Stimulated activated CD4-positive, alpha-beta T cell treated with anti-CD3 and anti-CD28 coated beads, Interleukin-4, amount 100 ng/mL, for 48 hours (primary cell): ENCODE measurements around the gene GPR183.
A peak's percentile ranks its signal among the peaks of the same experiment; 100 is the strongest.
"Not testable (repeated sequence)": the region's sequence is repeated elsewhere in the genome, so short reads cannot be mapped to it uniquely, and the experiment has no call there.

Experiments
- DNase-seq, 2 donors: peaks; one replicate each; pipeline ENCODE4 v3.0.0-alpha.2; 2020; ENCODE audit warnings: low read depth in 2 of 2

Gene GPR183

GRCh38 chr13:99269627-99270241 is 37.5 kb downstream of the GPR183 start:
- DNase-seq, result no peak

- no peak for DNase-seq
These were observed 38.4 kb downstream of the GPR183 start for GRCh38 chr13:99268822-99269221.

GRCh38 chr13:99267927-99268326 is 39.3 kb downstream of the GPR183 start:
- DNase-seq, result no peak

GRCh38 chr13:99266827-99267226 is 40.4 kb downstream of the GPR183 start:
- no peak for DNase-seq

GRCh38 chr13:99265821-99266426 is 41.3 kb downstream of the GPR183 start:
- no peak for DNase-seq

- peak; percentile 44 to 46 for DNase-seq
These were observed 41.9 kb downstream of the GPR183 start for GRCh38 chr13:99265162-99265800.

GRCh38 chr13:99264051-99264450 is 43.1 kb downstream of the GPR183 start:
- DNase-seq, result no peak

- DNase-seq, result no peak
These were observed 43.9 kb downstream of the GPR183 start for GRCh38 chr13:99263126-99263785.

GRCh38 chr13:99261059-99261458 is 46.1 kb downstream of the GPR183 start:
- no peak for DNase-seq

- no peak for DNase-seq
These were observed 47.0 kb downstream of the GPR183 start for GRCh38 chr13:99260216-99260615.

- DNase-seq, result no peak
These were observed 48.3 kb downstream of the GPR183 start for GRCh38 chr13:99258946-99259345.

- DNase-seq, result no peak
These were observed 48.9 kb downstream of the GPR183 start, which contains the start of gene GPR18 for GRCh38 chr13:99258210-99258860. GPR18 (minus strand) TSS chr13:99258379; CDS start chr13:99255872, 2,507 bp downstream.

GRCh38 chr13:99257291-99257690 is 49.9 kb downstream of the GPR183 start:
- no peak for DNase-seq

GRCh38 chr13:99256709-99257108 is 50.5 kb downstream of the GPR183 start:
- DNase-seq, result no peak

- no peak for DNase-seq
These were observed 50.9 kb downstream of the GPR183 start for GRCh38 chr13:99256283-99256682.

GRCh38 chr13:99255271-99255670 is 51.9 kb downstream of the GPR183 start:
- DNase-seq, result no peak

GRCh38 chr13:99254830-99255229 is 52.4 kb downstream of the GPR183 start:
- DNase-seq, result no peak

- DNase-seq, result no peak
These were observed 55.3 kb downstream of the GPR183 start for GRCh38 chr13:99251921-99252320.

GRCh38 chr13:99250982-99251825 is 56.0 kb downstream of the GPR183 start:
- no peak for DNase-seq

GRCh38 chr13:99249606-99250005 is 57.6 kb downstream of the GPR183 start:
- not testable (repeated sequence) for DNase-seq

- DNase-seq, result not testable (repeated sequence)
These were observed 58.0 kb downstream of the GPR183 start for GRCh38 chr13:99249178-99249577.
